HG02798 (cell line): ENCODE measurements around the gene MAGEA2.
"Not testable (repeated sequence)": the region's sequence is repeated elsewhere in the genome, so short reads cannot be mapped to it uniquely, and the experiment has no call there.

Source experiments
- ATAC-seq: cut with Tn5 transposase; IDR thresholded peaks from one replicate; pipeline ENCODE4 v1.9.1; 2021; ENCODE audit warnings: mild to moderate bottlenecking; ENCODE audit not compliant: unreplicated experiment, poor library complexity

MAGEA2 gene, protein sequence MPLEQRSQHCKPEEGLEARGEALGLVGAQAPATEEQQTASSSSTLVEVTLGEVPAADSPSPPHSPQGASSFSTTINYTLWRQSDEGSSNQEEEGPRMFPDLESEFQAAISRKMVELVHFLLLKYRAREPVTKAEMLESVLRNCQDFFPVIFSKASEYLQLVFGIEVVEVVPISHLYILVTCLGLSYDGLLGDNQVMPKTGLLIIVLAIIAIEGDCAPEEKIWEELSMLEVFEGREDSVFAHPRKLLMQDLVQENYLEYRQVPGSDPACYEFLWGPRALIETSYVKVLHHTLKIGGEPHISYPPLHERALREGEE

GRCh38 chrX:152753686-152754650, at the start of gene MAGEA2:
MAGEA2 (minus strand) TSS chrX:152753842; CDS start chrX:152751363, 2,479 bp downstream.
- not testable (repeated sequence) for ATAC-seq

DNA sequence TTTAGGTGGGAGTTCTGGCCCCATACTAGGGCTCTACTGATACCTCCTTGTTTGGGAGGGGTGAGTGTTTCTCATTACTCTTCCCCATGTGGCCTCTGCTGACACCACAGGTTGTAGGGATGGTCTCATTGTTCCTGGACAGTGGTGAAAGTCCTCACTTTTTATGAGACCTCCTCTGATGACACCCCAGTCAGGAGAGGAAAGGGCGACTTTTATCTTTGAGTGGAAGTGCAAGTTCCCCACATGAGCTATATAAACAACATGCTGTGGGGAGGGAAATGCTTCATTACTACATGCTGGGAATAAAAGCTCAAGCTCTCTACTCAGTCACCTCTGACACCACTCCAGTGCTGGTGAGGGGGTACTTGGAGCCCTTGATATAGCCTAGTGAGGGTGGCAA, 45.3 kb upstream of the MAGEA2 start:
- ATAC-seq: no peak

GRCh38 chrX:152787062-152787461, 33.4 kb upstream of the MAGEA2 start:
- peak; percentile 88 for ATAC-seq

- ATAC-seq: not testable (repeated sequence)
These were observed 16.1 kb upstream of the MAGEA2 start, which contains the start of gene MAGEA6 for GRCh38 chrX:152769549-152770289. MAGEA6 (minus strand) TSS chrX:152769689; CDS start chrX:152767650, 2,039 bp downstream.

DNA sequence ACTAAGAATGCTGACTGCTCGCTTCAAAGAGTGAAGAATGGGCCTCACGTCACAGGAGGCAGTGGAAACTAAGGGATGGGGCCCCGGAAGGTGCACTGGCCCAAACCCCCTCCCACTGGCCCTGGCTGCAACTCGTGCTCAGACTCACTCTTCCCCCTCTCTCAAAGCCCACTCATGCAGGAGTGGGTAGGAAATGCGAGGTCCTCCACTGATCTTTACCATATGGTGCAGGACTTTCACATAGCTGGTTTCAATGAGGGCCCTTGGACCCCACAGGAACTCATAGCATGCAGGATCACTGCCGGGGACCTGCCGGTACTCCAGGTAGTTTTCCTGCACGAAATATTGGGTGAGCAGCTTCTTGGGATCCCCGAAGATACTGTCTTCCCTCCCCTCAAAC, 12.9 kb upstream of the MAGEA2 start:
- ATAC-seq: not testable (repeated sequence)

- ATAC-seq: not testable (repeated sequence)
These were observed 7.9 kb upstream of the MAGEA2 start for GRCh38 chrX:152761582-152761981.

- not testable (repeated sequence) for ATAC-seq
These were observed 5.9 kb upstream of the MAGEA2 start for GRCh38 chrX:152759544-152759943.

- ATAC-seq: not testable (repeated sequence)
These were observed 5.3 kb upstream of the MAGEA2 start, which contains the start of gene CSAG3 for GRCh38 chrX:152758918-152759317. CSAG3 (plus strand) TSS chrX:152759218.

GRCh38 chrX:152754871-152755270, 1.2 kb upstream of the MAGEA2 start:
- ATAC-seq: not testable (repeated sequence)

DNA sequence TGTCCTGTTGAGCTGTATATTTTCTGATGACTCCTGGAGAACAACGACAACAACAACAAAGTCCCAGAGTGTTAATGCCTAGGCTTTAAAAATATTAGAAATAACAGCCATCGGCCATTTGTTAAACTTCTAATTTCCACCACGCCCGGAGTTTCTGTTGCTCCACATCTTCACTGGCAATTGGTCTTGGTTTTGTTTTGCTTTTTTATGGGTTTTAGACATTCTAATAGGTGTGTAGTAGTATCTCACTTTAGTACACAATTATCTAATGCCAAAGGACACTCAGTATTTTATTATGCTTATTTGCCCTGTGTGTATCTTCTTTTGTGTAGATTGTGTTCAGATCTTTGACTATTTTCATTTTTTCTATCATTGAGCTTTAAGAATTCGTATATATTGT, 15.1 kb downstream of the MAGEA2 start:
- ATAC-seq: no peak

GRCh38 chrX:152736528-152736927, 17.1 kb downstream of the MAGEA2 start:
- not testable (repeated sequence) for ATAC-seq

GRCh38 chrX:152735860-152736511, 17.7 kb downstream of the MAGEA2 start:
- ATAC-seq: no peak

- no peak for ATAC-seq
These were observed 18.5 kb downstream of the MAGEA2 start for GRCh38 chrX:152735101-152735500.

- not testable (repeated sequence) for ATAC-seq
These were observed 19.3 kb downstream of the MAGEA2 start for GRCh38 chrX:152734143-152734858.

DNA sequence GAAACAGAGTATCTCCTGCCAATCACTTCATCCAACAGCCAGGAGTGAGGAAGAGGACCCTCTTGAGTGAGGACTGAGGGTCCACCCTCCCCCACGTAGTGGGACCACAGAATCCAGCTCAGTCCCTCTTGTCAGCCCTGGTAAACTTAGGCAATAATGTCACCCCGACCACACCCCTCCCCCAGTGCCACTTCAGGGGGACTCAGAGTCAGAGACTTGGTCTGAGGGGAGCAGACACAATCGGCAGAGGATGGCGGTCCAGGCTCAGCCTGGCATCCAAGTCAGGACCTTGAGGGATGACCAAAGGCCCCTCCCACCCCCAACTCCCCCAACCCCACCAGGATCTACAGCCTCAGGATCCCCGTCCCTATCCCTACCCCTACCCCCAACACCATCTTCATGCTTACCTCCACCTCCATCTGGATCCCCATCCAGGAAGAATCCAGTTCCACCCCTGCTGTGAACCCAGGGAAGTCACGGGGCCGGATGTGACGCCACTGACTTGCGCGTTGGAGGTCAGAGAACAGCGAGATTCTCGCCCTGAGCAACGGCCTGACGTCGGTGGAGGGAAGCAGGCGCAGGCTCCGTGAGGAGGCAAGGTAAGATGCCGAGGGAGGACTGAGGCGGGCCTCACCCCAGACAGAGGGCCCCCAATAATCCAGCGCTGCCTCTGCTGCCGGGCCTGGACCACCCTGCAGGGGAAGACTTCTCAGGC, 20.2 kb downstream of the MAGEA2 start, which contains the start of the genes CSAG1 and MAGEA12:
Gene CSAG1, minus strand, starts transcription at position 461 of the 715 bp plus-strand sequence. CDS start 1,261 bp downstream, outside the sequence.
Gene MAGEA12, plus strand, starts transcription at position 497 of the 715 bp plus-strand sequence. CDS start 2,405 bp downstream, outside the sequence.
- no peak for ATAC-seq

DNA sequence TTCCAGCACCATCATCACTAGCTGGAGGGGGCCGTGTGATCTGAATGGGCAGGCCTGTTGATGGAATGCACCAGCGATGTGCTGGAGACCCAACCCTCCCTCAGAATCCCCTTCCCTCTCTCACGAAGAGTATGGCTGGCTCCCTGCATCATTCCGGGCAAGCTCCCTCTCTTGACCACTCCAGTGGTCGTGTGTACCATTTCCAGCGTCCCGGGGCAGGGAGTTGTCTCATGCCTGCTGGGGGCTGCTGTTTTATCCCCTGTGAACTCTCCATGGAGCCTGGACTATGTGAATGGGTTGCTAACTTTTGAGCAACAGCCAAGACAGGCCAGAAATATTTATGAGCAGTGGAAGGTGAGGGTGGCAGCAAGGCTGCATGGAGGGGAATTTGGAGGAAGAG, 28.2 kb downstream of the MAGEA2 start:
- ATAC-seq: no peak

GRCh38 chrX:152713815-152714787, 39.5 kb downstream of the MAGEA2 start, which contains the start of gene MAGEA2B:
MAGEA2B (plus strand) TSS chrX:152714628; CDS start chrX:152717107, 2,479 bp downstream.
- not testable (repeated sequence) for ATAC-seq
